ENCODE measurements around the gene GABARAPL2. TPM values are rescaled to one million over a fixed set of nuclear protein-coding genes. Genes with fewer than 3 reads are reported as not detected.

Gene GABARAPL2
- total RNA-seq, 1 experiment from 2014 or later: 56.2 TPM

GRCh38 chr16:75614066-75614897 is 48.1 kb downstream of the GABARAPL2 start:
- ATAC-seq (no peak), DNase-seq (ENCODE audit: low read depth, low spot score) (no peak)
- POLR2A ChIA-PET: no interaction called here
- CTCF ChIA-PET: no interaction called here
- Histone ChIP-seq H3K4me1 (ENCODE audit: control insufficient read depth, insufficient read depth, low read length) (no peaks in the 10 kb centered on the region), H3K36me3 (ENCODE audit: control insufficient read depth, insufficient read depth, low read length) (peaks cover 6% of the 10 kb centered on the region; the same call in 1 of the 2 replicates), H3K4me3 (ENCODE audit: low read depth in 2 of 2, low read length in 2 of 2) (no peak overlapping the region), H3K27ac (ENCODE audit: low read length) (no peak overlapping the region), H3K9me3 (ENCODE audit: control insufficient read depth, insufficient read depth, low read depth, low read length) (no peaks in the 10 kb centered on the region), H3K27me3 (ENCODE audit: control insufficient read depth, insufficient read depth, low read length) (no peaks in the 10 kb centered on the region)
- intact Hi-C loops (cut with micrococcal nuclease; ENCODE audit: unreplicated experiment) (no loop called here), in situ Hi-C loops (cut with HindIII; ENCODE audit: low pct_unique_long_range_greater_than_20kb, low sequenced_read_pairs) (no loop called here)
- TF ChIP-seq POLR2AphosphoS5 (IDR thresholded peaks at IDR 0.05; ENCODE audit: low read depth, low read length): no peak
- no peak for TF ChIP-seq TCF7L2 (IDR thresholded peaks at IDR 0.05; ENCODE audit: low read depth, low read length)
- TF ChIP-seq REST (IDR thresholded peaks at IDR 0.05; ENCODE audit: insufficient read depth in 1 of 2, low read depth in 2 of 2, low read length in 1 of 2): no peak
- TF ChIP-seq SIN3A (IDR thresholded peaks at IDR 0.05; ENCODE audit: borderline replicate concordance, insufficient read depth, low read depth, low read length): no peak
- TF ChIP-seq CTCF (IDR thresholded peaks at IDR 0.05): no peak
- no TSS peak for BruUV-seq (replicated peaks)

- BruUV-seq (replicated peaks): no TSS peak
- H3K27ac ChIP-seq (ENCODE audit: low read length): no peak overlapping the region
- no peak for DNase-seq (ENCODE audit: low read depth, low spot score)
- peaks cover 6% of the 10 kb centered on the region; the same call in 1 of the 2 replicates for H3K36me3 ChIP-seq (ENCODE audit: control insufficient read depth, insufficient read depth, low read length)
- H3K9me3 ChIP-seq (ENCODE audit: control insufficient read depth, insufficient read depth, low read depth, low read length): no peaks in the 10 kb centered on the region
- H3K27me3 ChIP-seq (ENCODE audit: control insufficient read depth, insufficient read depth, low read length): no peaks in the 10 kb centered on the region
- in situ Hi-C loops (cut with HindIII; ENCODE audit: low pct_unique_long_range_greater_than_20kb, low sequenced_read_pairs) (no loop called here), intact Hi-C loops (cut with micrococcal nuclease; ENCODE audit: unreplicated experiment) (no loop called here)
- no peak for TF ChIP-seq CTCF (IDR thresholded peaks at IDR 0.05)
- TF ChIP-seq SIN3A (IDR thresholded peaks at IDR 0.05; ENCODE audit: borderline replicate concordance, insufficient read depth, low read depth, low read length): no peak
- no peak for TF ChIP-seq TCF7L2 (IDR thresholded peaks at IDR 0.05; ENCODE audit: low read depth, low read length)
- no peak for TF ChIP-seq POLR2AphosphoS5 (IDR thresholded peaks at IDR 0.05; ENCODE audit: low read depth, low read length)
- TF ChIP-seq REST (IDR thresholded peaks at IDR 0.05; ENCODE audit: insufficient read depth in 1 of 2, low read depth in 2 of 2, low read length in 1 of 2): no peak
- ChIA-PET CTCF (no interaction called here), POLR2A (no interaction called here)
- ATAC-seq: no peak
- H3K4me1 ChIP-seq (ENCODE audit: control insufficient read depth, insufficient read depth, low read length): no peaks in the 10 kb centered on the region
- H3K4me3 ChIP-seq (ENCODE audit: low read depth in 2 of 2, low read length in 2 of 2): no peak overlapping the region
Measured at GRCh38 chr16:75615619-75616018, 49.4 kb downstream of the GABARAPL2 start.

All from Panc1 (cell line).